A673 (cell line): ENCODE results near the gene FBXL7. TPM values are rescaled to one million over a fixed set of nuclear protein-coding genes. Genes with fewer than 3 reads are reported as not detected.

Experiments used
- BruUV-seq: library from RNA; stranded (reverse); fragments of 400-500 nt; replicated peaks from 2 replicates; lab custom pipeline; 2021; lab: Mats Ljungman, UMichigan
- CTCF ChIA-PET: fragments of 300-600 bp; sonication (Branson Sonifier 250); formaldehyde crosslinking; loops from one replicate; lab custom pipeline; 2022; ENCODE audit warnings: antibody characterized with exemption; lab: Charles Lee
- POLR2A ChIA-PET: fragments of 300-600 bp; sonication (Branson Sonifier 250); formaldehyde crosslinking; loops from one replicate; lab custom pipeline; 2022; ENCODE audit warnings: antibody characterized with exemption; ENCODE audit not compliant: low non-redundant PET; lab: Charles Lee
- DNase-seq: peaks from one replicate; pipeline ENCODE4 v3.0.0-alpha.2; 2015; ENCODE audit warnings: low spot score
- H3K27ac ChIP-seq: fragments of 200-600 bp; sonication (generic); 2 replicates; pipeline ENCODE4 v1.5.1; 2016; ENCODE audit warnings: mixed run types, low read depth, mild to moderate bottlenecking, mixed read lengths, antibody characterized with exemption, low read length; ENCODE audit not compliant: poor library complexity, severe bottlenecking
- H3K27me3 ChIP-seq: fragments of 200-600 bp; sonication (generic); replicated peaks from 2 replicates; pipeline ENCODE4 v1.6.1; 2017; ENCODE audit warnings: mixed run types, low read depth, mild to moderate bottlenecking, mixed read lengths, antibody characterized with exemption, low read length; ENCODE audit not compliant: insufficient read depth, poor library complexity
- H3K36me3 ChIP-seq: fragments of 200-600 bp; sonication (generic); 2 replicates; pipeline ENCODE4 v1.6.1; 2016; ENCODE audit warnings: mixed run types, mild to moderate bottlenecking, mixed read lengths, antibody characterized with exemption, low read length; ENCODE audit not compliant: insufficient read depth, poor library complexity, severe bottlenecking
- H3K4me1 ChIP-seq: fragments of 200-600 bp; sonication (generic); 2 replicates; pipeline ENCODE4 v1.6.1; 2017; ENCODE audit warnings: mixed run types, mild to moderate bottlenecking, mixed read lengths, antibody characterized with exemption, low read length; ENCODE audit not compliant: insufficient read depth, poor library complexity, severe bottlenecking
- H3K4me3 ChIP-seq: fragments of 200-600 bp; sonication (generic); 2 replicates; pipeline ENCODE4 v1.5.1; 2016; ENCODE audit warnings: low read depth, mixed run types, mild to moderate bottlenecking, mixed read lengths, low read length; ENCODE audit not compliant: poor library complexity, severe bottlenecking
- H3K9me3 ChIP-seq: fragments of 200-600 bp; sonication (generic); 2 replicates; pipeline ENCODE4 v1.6.1; 2016; ENCODE audit warnings: mixed run types, low read depth, mild to moderate bottlenecking, mixed read lengths, antibody characterized with exemption, low read length; ENCODE audit not compliant: poor library complexity, severe bottlenecking
- CTCF ChIP-seq: fragments of 300-800, 200-600 bp; sonication (generic); conservative IDR thresholded peaks from 2 replicates; pipeline ENCODE4 v1.5.1; 2017; ENCODE audit warnings: low read depth, mild to moderate bottlenecking, antibody characterized with exemption, low read length, moderate library complexity, mixed read lengths
- EZH2 ChIP-seq: fragments of 200-600 bp; sonication (generic); IDR thresholded peaks from 2 replicates; pipeline ENCODE4 v1.6.1; 2017; ENCODE audit warnings: borderline replicate concordance, low read depth, mild to moderate bottlenecking, mixed read lengths, antibody characterized with exemption, low read length; ENCODE audit not compliant: poor library complexity, severe bottlenecking
- intact Hi-C: fragments of 100-400 bp; cut with micrococcal nuclease; formaldehyde crosslinking; loops from one replicate; pipeline ENCODE4 v1.10.0; 2022; ENCODE audit not compliant: unreplicated experiment
- total RNA-seq: library from RNA; stranded (reverse); gene quantifications from 2 replicates; pipeline ENCODE4 v1.2.3, GENCODE V29; 2021

Gene FBXL7
- total RNA-seq, 1 experiment from 2014 or later = 5.9 TPM

- Histone ChIP-seq H3K27me3 (no peaks in the 10 kb centered on the region), H3K4me1 (no peaks in the 10 kb centered on the region), H3K36me3 (no peaks in the 10 kb centered on the region), H3K9me3 (no peaks in the 10 kb centered on the region), H3K4me3 (no peak overlapping the region), H3K27ac (no peak overlapping the region)
- no peak for TF ChIP-seq EZH2
- TF ChIP-seq CTCF = no peak
- BruUV-seq = no TSS peak
- DNase-seq = no peak
- ChIA-PET POLR2A (no interaction called here), CTCF (no interaction called here)
- intact Hi-C loops = no loop called here
These were observed 296.1 kb downstream of the FBXL7 start for GRCh38 chr5:15796096-15796495.

- intact Hi-C loops = no loop called here
- ChIA-PET CTCF (no interaction called here), POLR2A (no interaction called here)
- TF ChIP-seq CTCF = no peak
- no peak for TF ChIP-seq EZH2
- Histone ChIP-seq H3K36me3 (no peaks in the 10 kb centered on the region), H3K27me3 (no peaks in the 10 kb centered on the region), H3K4me3 (no peak overlapping the region), H3K4me1 (no peaks in the 10 kb centered on the region), H3K9me3 (no peaks in the 10 kb centered on the region), H3K27ac (no peak overlapping the region)
- no peak for DNase-seq
- BruUV-seq = no TSS peak
These were observed 296.6 kb downstream of the FBXL7 start for GRCh38 chr5:15796557-15796956.

GRCh38 chr5:15797116-15797515 lies 297.1 kb downstream of the FBXL7 start:
- H3K36me3 ChIP-seq = no peaks in the 10 kb centered on the region
- no peak overlapping the region for H3K4me3 ChIP-seq
- POLR2A ChIA-PET = no interaction called here
- no peak for DNase-seq
- no peaks in the 10 kb centered on the region for H3K27me3 ChIP-seq
- intact Hi-C loops = no loop called here
- CTCF ChIA-PET = no interaction called here
- no peaks in the 10 kb centered on the region for H3K4me1 ChIP-seq
- TF ChIP-seq EZH2 (no peak), CTCF (no peak)
- no peaks in the 10 kb centered on the region for H3K9me3 ChIP-seq
- BruUV-seq = no TSS peak
- no peak overlapping the region for H3K27ac ChIP-seq
